GM11168 (cell line): ENCODE results near the gene LYST.
"Not testable (repeated sequence)": the region's sequence is repeated elsewhere in the genome, so short reads cannot be mapped to it uniquely, and the experiment has no call there.

Experiments
- in situ Hi-C: fragments of 300-500 bp; cut with MboI; formaldehyde crosslinking; loops from one replicate; pipeline ENCODE4 v1.12.0; 2022; ENCODE audit warnings: low sequenced_read_pairs; ENCODE audit not compliant: unreplicated experiment

The LYST gene

DNA sequence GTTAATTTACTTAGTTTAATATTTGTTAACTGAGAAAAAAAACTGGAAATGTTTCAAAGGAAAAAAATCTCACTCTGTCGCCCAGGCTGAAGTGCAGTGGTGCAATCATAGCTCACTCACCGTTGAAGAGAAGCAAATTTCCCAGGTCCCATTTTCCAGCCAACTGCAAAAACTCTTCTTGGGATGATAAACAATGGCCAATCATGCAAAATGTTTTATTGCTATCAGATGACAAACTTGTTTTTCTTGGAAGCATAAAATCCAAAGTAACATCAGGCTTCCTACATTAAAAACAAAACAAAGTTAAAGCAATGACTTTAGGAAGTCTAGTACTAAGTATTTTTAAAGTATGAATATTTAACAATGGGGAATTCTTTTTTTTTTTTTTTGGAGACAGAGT lies 84.9 kb downstream of the LYST start:
- in situ Hi-C loops, result no loop called here

DNA sequence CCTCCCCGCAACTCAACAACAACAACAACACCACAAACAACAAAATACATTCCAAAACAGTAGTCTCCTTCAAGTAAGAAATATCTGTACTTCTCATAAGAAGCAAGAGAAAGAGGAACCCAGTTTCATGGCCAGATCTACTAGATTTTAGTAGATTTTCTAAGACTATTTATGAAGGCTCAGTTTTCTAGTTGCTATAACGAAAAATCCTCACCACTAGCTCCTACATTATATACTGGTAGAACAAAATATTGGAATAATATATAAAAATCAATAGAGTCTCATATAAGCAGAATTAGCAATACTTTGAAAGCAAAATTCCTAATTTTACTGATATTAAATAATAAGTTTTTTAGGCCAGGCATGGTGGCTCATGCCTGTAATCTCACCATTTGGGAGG lies 86.9 kb downstream of the LYST start:
- in situ Hi-C loops, result loop anchor here (10.0 kb wide), 1 partner anchor 265 kb away; no protein-coding TSS in a partner anchor

DNA sequence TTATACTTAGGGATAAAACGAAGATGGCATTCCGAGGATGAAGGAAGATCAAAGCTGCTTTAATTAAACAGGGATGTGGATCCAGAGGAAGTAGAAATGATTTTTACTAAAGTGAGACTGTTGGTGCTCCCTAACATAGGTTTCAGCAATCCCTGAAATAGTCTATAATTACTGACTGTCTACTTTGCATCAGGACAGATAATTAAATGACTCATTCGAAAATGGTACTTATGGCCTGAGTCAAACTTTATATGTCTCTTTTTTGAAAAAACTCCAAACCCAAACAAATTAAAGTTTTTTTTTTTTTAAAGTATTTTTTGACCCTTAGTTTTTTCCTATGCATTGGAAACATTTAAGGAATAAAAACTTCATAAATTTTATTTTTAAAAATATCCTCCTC lies 90.3 kb downstream of the LYST start:
- in situ Hi-C loops, result loop anchor here (10.0 kb wide), 1 partner anchor 262 kb away; no protein-coding TSS in a partner anchor

GRCh38 chr1:235775246-235775860 lies 91.4 kb downstream of the LYST start:
- in situ Hi-C loops, result loop anchor here (10.0 kb wide), 1 partner anchor 261 kb away; no protein-coding TSS in a partner anchor

GRCh38 chr1:235767795-235768194 lies 98.9 kb downstream of the LYST start:
- in situ Hi-C loops, result no loop called here

- in situ Hi-C loops, result no loop called here
These were observed 99.9 kb downstream of the LYST start for GRCh38 chr1:235766794-235767285.

GRCh38 chr1:235763962-235764361 lies 102.7 kb downstream of the LYST start:
- in situ Hi-C loops, result no loop called here

DNA sequence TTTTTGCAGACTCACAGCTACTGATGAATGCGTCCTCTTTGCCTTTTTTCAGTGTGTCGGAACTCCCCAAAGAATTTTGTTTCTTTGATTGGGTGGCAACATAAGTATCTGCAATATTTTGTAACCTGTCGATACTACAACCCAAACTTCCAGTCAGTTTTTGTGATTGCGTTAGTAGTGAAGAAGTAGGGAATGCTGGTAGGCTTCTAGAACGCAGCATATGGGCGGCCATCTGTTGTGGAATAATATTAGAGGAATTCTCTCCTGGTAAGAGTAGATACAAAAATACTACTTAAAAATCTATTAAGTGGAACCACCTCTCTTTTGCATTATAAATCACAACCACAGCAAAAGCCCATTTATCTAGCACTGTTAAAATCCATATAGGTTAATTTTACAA lies 107.4 kb downstream of the LYST start:
- in situ Hi-C loops, result no loop called here

- in situ Hi-C loops, result no loop called here
These were observed 107.8 kb downstream of the LYST start for GRCh38 chr1:235758931-235759330.

GRCh38 chr1:235757587-235758096 lies 109.1 kb downstream of the LYST start:
- in situ Hi-C loops, result no loop called here

DNA sequence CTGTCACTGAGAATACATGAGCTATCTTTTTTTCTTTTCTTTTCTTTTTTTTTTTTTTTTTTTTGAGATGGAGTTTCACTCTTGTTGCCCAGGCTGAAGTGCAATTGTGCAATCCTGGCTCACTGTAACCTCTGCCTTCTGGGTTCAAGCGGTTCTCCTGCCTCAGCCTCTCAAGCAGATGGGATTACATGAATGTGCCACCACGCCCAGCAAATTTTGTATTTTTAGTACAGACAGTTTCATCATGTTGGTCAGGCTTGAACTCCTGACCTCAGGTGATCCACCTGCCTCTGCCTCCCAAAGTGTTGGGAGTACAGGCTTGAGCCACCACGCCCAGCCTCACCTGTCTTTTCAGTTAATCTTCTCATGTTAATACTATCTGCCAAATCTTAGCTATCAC lies 112.5 kb downstream of the LYST start:
- in situ Hi-C loops, result not testable (repeated sequence)

DNA sequence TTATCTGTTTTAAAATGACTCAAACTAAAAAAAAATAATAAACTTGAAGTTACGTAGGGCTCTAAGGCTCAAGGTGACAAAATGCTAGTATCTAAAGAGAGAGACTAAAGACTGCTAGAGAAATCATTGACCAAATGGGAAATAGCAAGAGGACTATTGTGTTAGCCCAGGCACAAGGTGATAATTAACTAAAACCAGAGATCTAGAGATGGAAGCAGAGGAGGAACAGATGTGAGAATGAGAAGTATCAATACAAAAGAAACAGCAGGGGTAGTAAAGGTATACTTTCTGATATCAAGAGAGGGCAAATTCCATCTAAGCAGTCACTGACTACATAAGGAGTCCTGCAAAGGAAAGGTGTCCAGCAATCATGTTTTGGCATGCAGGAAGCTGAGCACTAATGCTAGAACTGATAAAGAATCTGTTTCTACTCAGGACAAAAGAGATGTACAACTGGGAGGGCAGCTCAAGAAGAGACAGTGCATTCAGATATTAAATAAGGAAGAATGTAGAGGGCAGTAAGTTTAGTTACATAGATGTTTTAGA lies 116.9 kb downstream of the LYST start:
- in situ Hi-C loops, result no loop called here

DNA sequence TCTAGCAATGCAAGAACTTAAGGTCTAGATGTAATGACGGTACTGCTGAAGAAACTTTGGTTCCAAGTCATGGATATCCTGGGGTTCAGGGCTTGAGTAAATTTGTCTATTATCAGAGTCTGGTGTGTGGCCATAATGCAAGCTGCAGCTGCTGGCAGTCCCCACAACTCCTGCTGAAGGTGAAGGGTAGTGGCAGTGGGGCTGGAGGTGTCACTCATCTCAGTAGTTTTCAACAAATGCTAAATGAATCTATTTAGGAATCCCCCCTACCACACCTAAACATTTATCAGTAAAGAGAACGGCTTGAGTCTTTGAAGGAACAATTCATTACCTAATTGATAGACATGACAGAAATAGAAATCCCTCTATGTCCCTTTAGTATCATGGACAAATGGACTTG lies 118.0 kb downstream of the LYST start:
- in situ Hi-C loops, result no loop called here

DNA sequence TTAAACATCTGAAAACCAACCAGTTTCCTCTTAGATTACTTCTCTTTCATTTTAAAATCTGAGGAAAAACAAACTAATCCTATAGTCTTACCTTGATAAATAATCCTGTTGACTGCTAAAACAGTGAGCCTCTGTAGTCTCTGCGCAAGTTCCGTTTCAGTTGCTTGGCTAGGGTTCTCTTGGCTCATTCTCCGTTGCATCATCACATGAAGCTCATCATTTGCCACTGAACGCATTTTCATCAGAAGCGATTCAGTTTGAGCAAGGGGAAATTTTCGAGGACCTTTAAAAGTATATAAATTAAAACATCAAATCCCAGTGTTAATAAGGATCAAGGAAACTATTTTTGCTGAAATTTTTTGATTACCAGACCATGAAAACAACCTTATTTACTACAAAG lies 120.5 kb downstream of the LYST start:
- in situ Hi-C loops, result no loop called here

DNA sequence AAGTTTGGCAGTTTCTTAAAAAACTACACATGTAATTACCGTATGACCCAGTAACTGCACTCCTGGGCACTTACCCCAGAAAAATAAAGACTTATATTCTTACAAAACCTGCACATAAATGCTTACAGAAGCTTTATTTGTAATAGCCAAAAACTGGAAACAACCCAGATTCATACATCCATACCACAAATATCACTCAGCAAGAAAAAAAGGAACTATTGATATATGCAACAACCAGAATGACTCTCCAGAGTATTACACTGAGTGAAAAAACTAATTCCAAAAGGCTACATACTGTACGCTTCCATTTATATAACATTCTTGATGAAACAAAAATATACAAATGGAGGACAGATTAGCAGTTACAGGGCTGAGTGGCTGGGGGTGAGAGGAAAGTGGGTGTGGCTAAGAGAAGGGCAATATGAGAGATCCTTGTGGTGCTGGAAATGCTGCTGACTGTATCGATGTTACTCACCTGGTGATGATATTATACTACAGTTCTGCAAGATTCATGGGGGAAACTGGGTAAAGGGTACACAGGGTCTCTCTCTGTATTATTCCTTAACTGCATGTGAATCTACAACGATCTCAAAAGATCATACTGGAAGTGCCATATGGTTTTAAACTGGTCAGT lies 121.1 kb downstream of the LYST start:
- in situ Hi-C loops, result no loop called here

DNA sequence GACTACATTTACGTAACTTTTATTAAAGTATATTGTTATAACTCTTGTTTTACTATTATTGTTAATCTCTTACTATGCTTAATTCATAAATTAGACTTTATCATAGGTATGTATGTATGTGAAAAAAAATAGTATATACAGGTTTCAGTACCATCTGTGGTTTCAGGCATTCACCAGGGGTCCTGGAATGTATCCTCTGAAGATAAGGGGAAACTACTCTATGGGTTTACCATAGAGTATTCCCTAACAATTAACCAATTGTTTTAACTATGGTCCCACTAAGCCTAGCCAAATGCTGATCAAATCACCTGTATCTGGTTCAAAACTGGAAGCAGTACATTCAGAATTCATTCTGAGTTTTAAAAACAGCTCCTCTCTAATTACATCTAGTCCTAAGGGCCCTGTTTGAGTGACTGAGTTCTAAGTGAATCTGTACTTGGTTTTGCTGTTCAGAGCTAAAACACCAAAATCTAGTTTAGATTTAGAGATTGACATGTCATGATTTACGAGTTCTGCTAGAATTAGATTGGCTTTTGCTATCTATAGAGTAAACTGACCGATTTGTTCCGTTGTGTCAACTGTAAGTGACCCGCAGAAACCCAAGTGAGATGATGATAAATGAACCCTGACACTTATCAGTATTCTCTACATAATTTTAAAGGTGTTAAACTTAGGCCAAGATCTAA lies 123.6 kb downstream of the LYST start:
- in situ Hi-C loops, result no loop called here

DNA sequence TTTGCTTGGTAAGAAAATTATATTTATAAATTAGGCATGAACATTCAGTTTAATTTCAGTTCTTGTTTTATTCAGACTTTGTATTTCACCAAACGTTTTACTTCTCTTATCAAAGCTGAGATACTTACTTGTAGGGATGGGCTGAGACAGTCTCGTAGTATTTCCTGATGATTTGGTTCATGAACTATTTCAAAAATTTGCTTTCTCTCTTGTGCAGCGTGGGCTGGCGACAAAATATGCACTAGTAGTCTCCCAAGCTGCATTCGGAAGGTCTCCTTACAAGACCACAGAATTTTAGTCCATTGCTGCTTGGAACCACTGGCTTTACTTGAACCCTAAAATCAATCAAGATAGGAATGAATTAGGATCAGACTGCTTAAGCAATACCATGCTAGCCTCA lies 125.4 kb downstream of the LYST start:
- in situ Hi-C loops, result no loop called here

GRCh38 chr1:235739631-235740030 lies 127.1 kb downstream of the LYST start:
- in situ Hi-C loops, result no loop called here

DNA sequence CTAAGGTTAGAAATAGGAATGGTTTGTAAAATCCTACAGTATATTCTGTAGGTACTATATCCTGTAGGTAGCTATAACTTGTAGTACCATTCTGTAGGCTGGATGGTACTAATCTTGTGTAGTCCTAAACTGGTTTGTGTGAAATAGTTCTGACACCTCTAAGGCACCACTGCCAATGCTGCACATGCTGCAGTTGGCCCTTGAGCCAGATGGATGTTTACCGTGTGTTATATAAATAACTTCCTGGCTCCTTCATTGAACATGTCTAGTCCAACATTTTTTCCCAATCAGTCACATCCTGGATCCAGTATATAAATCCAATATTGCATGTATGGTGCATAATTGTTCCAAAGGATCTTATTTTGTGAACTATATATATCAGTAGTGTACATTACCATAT lies 127.6 kb downstream of the LYST start:
- in situ Hi-C loops, result no loop called here

GRCh38 chr1:235737751-235738150 lies 129.0 kb downstream of the LYST start:
- in situ Hi-C loops, result no loop called here

DNA sequence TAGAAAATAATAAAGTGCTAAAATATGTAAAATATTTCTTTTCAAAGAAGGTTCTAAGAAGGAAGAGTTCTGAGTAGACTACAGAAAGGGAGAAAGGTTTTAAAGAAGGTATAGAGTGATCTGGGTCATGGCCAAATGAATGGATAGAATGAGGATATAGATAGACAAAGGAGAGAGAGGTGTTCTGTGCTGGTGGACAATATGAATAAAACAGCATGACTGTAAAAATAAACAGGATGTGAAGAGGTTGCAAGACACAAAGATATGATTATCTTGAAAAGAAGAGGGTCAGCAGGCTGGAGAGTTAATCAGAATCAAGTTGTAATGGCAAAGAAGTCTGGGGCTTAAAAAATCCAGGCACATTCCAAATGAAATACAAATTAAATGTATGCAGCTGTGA lies 130.4 kb downstream of the LYST start:
- in situ Hi-C loops, result no loop called here
